ENCODE data around the gene CYSLTR1. TPM values are rescaled to one million over a fixed set of nuclear protein-coding genes. Genes with fewer than 3 reads are reported as not detected.
A peak's percentile ranks its signal among the peaks of the same experiment; 100 is the strongest.

The CYSLTR1 gene
- total and polyA plus RNA-seq, 9 donors = 0.18 to 3.9 (median 0.48) TPM

- intact Hi-C loops (cut with DNase I) = no loop called here
- Histone ChIP-seq H3K36me3 (no peaks in the 10 kb centered on the region), H3K27ac (no peak overlapping the region), H3K27me3 (no peaks in the 10 kb centered on the region), H3K9me3 (no peaks in the 10 kb centered on the region), H3K4me3 (no peak overlapping the region), H3K4me1 (ENCODE audit: insufficient read depth) (no peaks in the 10 kb centered on the region)
- no peak for TF ChIP-seq CTCF (IDR thresholded peaks at IDR 0.05)
- TF ChIP-seq EP300 (IDR thresholded peaks at IDR 0.05) = no peak
- TF ChIP-seq POLR2A (IDR thresholded peaks at IDR 0.05) = no peak
- no peak for DNase-seq
- 53 to 68% (median 59%) methylated on average over 4 of the region's 4 CpGs for WGBS, 3 donors
Measured at GRCh38 chrX:78329486-78329885, 2.1 kb upstream of the CYSLTR1 start.

- no peak for DNase-seq
- no peaks in the 10 kb centered on the region for H3K4me1 ChIP-seq (ENCODE audit: insufficient read depth)
- WGBS, 3 donors = 38 to 56% (median 54%) methylated on average over 2 of the region's 2 CpGs
- intact Hi-C loops (cut with DNase I) = no loop called here
- no peaks in the 10 kb centered on the region for H3K36me3 ChIP-seq
- H3K9me3 ChIP-seq = no peaks in the 10 kb centered on the region
- H3K27me3 ChIP-seq = no peaks in the 10 kb centered on the region
- H3K4me3 ChIP-seq = no peak overlapping the region
- TF ChIP-seq EP300 (IDR thresholded peaks at IDR 0.05) = no peak
- TF ChIP-seq CTCF (IDR thresholded peaks at IDR 0.05) = no peak
- no peak for TF ChIP-seq POLR2A (IDR thresholded peaks at IDR 0.05)
- H3K27ac ChIP-seq = no peak overlapping the region
Measured at GRCh38 chrX:78326401-78326800, 1.0 kb downstream of the CYSLTR1 start.

GRCh38 chrX:78322863-78323262, 4.5 kb downstream of the CYSLTR1 start:
- TF ChIP-seq POLR2A (IDR thresholded peaks at IDR 0.05) = no peak
- H3K27me3 ChIP-seq = no peaks in the 10 kb centered on the region
- no peak overlapping the region for H3K4me3 ChIP-seq
- no peaks in the 10 kb centered on the region for H3K36me3 ChIP-seq
- no peak for DNase-seq
- H3K9me3 ChIP-seq = no peaks in the 10 kb centered on the region
- no peak overlapping the region for H3K27ac ChIP-seq
- no peaks in the 10 kb centered on the region for H3K4me1 ChIP-seq (ENCODE audit: insufficient read depth)
- intact Hi-C loops (cut with DNase I) = no loop called here

- intact Hi-C loops (cut with DNase I) = no loop called here
Measured at GRCh38 chrX:78321809-78322208, 5.6 kb downstream of the CYSLTR1 start.

GRCh38 chrX:78316265-78316664, 11.1 kb downstream of the CYSLTR1 start:
- H3K4me3 ChIP-seq = no peak overlapping the region
- no peak overlapping the region for H3K27ac ChIP-seq
- no peak for DNase-seq
- intact Hi-C loops (cut with DNase I) = no loop called here
- WGBS, 3 donors = 42 to 75% (median 47%) methylated on average over 2 of the region's 2 CpGs
- H3K4me1 ChIP-seq (ENCODE audit: insufficient read depth) = no peaks in the 10 kb centered on the region
- H3K9me3 ChIP-seq = no peaks in the 10 kb centered on the region
- H3K27me3 ChIP-seq = no peaks in the 10 kb centered on the region
- H3K36me3 ChIP-seq = no peaks in the 10 kb centered on the region
- TF ChIP-seq CTCF (IDR thresholded peaks at IDR 0.05) (no peak), POLR2A (IDR thresholded peaks at IDR 0.05) (no peak), EP300 (IDR thresholded peaks at IDR 0.05) (no peak)

More at GRCh38 chrX:78321809-78322208, 5.6 kb downstream of the CYSLTR1 start:
- Histone ChIP-seq H3K4me3 (no peak overlapping the region), H3K4me1 (ENCODE audit: insufficient read depth) (no peaks in the 10 kb centered on the region), H3K9me3 (no peaks in the 10 kb centered on the region), H3K27me3 (no peaks in the 10 kb centered on the region), H3K36me3 (no peaks in the 10 kb centered on the region), H3K27ac (no peak overlapping the region)
- DNase-seq = peak in 1 of 5 donors; percentile 13
- 43 to 55% (median 53%) methylated on average over 2 of the region's 2 CpGs for WGBS, 3 donors
- TF ChIP-seq EP300 (IDR thresholded peaks at IDR 0.05) = no peak
- no peak for TF ChIP-seq POLR2A (IDR thresholded peaks at IDR 0.05)
- no peak for TF ChIP-seq CTCF (IDR thresholded peaks at IDR 0.05)
